HG02623 (cell line): ENCODE data around the gene NEURL1.
"Not testable (repeated sequence)": the region's sequence is repeated elsewhere in the genome, so short reads cannot be mapped to it uniquely, and the experiment has no call there.

Experiments used
- ATAC-seq: cut with Tn5 transposase; IDR thresholded peaks from one replicate; pipeline ENCODE4 v1.9.1; 2021; ENCODE audit warnings: moderate library complexity; ENCODE audit not compliant: unreplicated experiment

Gene NEURL1

DNA sequence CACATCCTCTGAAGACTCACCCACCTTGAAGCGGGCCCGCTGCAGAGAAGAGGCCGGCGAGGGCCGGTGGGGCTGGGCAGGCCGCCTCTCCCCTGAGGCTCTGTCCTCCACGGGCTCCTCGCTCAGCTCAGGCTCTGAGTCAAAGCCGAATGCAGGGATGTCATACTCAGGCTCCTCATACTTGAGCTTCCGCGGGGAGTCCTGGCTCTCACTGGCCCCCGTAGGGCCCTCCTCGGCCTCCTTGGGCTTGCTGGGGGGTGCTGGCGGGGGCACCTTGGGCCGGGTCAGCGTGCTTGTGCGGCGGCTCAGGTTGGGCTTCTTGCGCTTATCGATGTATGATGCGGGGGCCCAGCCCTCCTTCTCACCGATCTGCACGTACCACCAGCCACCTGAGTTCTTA is 109.9 kb downstream of the NEURL1 start:
- ATAC-seq, result no peak

DNA sequence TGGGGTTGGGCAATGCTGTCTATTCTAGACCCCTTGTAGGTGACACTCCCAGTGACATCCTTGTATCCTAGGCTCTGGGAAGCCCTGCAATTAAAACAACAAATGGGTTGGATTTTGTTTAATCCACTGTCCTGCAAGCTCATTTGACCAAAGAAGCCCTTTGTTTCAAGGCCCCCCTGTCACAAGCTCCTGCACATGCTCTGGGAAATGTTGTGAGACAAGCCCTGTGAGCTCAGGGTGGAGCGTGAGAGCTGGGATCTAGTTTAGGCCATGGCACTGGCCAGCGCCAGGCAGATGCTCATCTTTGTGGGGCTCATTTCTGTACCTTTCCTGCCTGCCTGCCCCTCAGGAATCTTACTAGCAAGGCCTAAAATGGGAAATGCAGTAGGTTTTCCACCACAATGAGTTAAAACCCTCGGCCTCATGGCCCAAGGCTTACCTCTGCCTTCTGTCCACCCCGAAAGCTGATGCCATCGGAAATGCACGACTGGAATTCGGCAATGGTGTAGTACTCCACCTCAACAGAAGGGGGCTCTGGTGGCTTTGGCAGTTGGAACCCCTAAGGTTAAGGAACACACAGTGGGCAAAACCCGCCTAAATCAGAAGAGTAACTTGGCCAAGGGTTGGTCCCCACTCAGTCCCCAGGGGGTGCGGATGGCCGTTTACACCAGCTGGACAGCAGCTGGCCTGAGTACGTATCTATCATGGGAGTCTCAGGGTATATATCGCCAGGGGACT is 112.0 kb downstream of the NEURL1 start:
- ATAC-seq, result no peak

DNA sequence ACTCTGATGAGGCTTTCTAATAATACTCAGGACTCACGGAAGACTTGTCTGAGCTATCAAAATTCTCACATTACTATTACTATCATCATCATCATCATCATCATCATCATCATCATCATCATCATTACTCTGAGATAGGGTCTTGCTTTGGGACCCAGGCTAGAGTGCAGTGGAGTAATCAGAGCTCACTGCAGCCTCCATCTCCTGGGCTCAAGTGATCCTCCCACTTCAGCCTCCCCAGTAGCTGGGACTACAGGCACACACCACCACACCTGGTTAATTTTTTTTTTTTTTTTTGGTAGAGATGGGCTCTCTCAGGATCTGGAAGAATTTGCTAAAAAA is 112.6 kb downstream of the NEURL1 start:
- ATAC-seq, result not testable (repeated sequence)

DNA sequence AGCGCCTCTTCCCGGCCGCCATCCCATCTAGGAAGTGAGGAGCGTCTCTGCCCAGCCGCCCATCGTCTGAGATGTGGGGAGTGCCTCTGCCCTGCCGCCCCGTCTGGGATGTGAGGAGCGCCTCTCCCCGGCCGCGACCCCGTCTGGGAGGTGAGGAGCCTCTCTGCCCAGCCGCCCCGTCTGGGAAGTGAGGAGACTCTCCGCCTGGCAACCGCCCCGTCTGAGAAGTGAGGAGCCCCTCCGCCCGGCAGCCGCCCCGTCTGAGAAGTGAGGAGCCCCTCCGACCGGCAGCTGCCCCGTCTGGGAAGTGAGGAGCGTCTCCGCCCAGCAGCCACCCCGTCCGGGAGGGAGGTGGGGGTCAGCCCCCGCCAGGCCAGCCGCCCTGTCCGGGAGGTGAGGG is 113.5 kb downstream of the NEURL1 start:
- not testable (repeated sequence) for ATAC-seq

DNA sequence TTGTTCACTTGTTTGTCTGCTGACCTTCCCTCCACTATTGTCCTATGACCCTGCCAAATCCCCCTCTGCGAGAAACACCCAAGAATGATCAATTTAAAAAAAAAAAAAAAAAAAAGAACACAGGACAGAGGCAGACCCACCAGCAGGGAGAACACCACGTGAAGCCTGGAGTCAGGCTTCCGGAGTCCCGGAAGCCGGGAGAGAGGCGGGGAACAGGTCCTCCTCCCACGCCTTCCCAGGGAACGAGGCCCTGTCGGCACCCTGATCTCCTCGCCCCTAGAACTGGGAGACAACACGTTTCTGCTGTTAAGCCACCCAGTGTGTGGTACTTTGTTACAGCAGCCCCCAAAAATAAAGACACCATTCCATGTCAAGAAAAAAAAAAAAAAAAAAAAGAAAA is 114.6 kb downstream of the NEURL1 start:
- ATAC-seq, result not testable (repeated sequence)

DNA sequence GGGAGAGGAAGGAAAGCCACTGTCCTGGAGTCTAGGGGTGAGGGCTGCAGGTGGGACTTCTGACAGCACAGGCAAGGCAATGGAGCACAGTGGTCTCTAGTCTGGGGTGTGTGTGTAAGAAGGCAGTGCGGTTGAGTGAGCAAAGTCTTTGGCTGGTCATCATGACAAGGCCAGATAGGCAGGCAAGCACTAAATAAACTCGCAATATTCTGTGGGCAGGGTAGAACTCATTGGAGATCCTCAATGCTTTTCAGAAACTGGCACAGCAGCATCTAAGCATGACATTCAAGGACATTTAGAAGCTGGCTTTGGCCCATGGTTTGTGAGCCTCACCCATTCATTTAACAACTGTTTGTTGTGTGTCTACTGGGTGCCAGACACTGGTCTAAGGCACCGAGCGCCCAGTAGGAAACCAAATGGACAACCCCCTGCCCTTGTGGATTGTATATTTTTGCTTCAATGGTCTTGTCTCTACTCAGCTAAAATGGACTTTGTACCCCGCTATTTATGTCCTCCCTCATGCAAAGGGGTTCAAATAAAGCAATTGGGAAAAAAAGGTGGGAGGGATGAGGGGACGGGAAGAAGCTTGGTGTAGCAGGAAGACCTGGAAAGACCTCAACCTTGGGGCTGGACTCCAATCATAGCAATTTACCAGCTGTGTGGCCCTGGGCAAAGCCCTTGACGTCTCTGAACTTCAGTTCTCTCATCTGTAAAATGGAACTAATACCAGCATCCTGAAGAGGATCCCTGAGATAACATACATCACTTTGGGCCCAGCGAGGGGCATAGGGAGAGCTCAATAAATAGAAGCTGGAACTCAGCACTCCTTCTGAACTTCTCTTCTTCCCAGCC is 116.0 kb downstream of the NEURL1 start:
- no peak for ATAC-seq

DNA sequence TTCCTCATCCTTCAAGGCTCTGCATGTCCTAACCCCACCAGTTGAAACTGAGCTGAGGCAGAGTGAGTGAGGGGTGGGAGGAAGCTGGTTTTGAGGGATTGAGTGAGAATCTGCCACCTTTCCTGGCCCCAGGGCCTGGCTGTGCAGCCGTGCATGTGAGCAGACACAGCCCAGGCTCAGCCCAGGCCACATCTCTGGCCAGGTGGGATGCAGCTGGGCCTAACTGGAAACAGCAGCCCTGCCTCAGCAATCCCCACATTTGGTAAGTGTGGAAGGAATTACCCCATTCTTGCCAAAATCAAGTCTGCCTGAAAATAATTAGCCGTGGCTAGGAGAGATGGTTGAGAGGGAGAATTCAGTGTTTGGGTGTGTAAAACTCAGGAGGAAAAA is 116.6 kb downstream of the NEURL1 start:
- ATAC-seq, result no peak

DNA sequence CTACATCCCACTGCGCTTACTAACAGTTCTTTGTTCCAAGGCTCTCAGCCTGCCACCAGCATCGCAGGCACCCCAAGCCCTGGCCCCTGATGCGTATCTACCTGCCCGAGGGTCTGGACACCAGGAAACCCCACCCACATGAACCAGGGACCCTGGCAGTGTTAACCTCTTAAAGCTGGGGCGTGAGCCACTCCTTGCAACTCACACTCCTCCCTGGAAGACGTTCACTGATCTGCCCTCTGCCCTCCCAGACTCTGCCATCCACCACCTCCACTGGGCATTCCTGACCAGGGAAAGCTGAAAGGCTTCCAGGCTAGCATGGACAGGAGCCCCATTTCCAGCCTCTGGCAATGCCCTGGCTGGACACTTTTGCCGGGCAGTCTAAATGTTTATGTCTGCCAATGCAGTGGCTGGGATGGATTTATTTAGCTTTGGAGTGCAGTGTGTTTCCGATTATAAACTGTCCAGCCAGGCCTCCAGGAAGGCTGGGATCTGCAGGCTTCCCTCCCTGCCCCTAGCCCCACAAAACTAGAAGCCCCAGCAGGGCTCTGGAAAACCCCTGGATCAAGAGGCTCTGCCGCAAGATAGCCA is 117.5 kb downstream of the NEURL1 start:
- ATAC-seq, result no peak

DNA sequence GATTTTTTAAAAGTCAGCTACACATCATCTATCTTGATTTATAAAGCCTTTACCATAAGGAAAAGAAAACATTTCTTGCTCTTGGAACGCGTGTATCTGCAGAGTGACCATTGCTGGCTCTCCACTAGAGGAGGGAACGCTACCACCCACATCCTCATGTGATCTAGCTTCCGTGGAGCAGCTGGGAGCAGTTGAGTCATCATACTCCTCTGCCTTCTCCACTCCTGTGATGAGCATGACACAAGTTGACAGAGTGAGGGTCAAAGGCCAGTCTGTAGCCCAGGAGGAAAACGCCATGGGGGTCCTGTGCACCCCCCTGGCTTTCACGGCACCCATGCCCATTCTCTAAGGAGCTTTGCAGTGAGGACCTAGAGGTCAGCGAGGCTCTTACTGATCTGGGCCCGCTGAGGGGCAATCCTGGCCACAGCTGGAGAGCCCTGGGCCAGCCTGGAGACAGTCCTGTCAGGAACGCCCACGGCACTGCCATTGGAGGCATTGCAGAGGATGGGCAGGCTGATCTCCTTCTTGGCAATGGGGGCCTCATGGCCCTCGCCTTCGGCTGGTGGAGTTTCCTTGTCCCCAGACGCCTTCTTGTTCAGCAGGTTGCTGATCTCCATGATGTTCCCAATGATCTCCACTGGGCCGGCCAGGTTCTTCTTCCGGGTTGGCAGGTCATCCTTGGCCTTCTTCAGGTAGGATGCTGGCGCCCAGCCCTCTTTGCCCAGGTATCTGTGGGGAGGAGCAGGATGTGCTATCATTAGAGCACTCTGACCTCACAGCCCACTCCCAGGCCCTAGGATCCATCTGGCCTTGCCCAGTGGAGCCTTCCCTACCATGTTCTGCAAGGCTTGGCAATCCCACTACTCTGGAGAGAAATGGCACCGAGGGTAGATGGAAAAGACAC is 119.2 kb downstream of the NEURL1 start:
- ATAC-seq, result no peak

DNA sequence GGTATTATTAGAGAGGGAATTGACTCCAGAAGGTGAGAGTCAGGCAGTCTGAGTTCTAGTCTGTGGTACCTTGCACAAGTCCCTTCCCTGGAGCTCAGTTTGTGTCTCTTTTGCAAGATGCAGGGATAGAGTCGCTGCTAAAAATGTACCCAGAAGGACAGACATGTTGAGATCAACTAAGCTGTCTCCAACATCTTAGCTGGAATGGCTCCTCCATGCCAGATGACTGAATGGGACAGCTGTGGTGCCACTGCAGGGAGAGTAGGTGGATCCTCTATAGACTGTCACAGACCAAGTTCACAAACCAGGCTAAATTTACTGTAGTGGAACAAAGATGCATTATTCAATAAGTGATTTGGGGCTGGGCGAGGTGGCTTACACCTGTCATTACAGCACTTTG is 120.1 kb downstream of the NEURL1 start:
- no peak for ATAC-seq

DNA sequence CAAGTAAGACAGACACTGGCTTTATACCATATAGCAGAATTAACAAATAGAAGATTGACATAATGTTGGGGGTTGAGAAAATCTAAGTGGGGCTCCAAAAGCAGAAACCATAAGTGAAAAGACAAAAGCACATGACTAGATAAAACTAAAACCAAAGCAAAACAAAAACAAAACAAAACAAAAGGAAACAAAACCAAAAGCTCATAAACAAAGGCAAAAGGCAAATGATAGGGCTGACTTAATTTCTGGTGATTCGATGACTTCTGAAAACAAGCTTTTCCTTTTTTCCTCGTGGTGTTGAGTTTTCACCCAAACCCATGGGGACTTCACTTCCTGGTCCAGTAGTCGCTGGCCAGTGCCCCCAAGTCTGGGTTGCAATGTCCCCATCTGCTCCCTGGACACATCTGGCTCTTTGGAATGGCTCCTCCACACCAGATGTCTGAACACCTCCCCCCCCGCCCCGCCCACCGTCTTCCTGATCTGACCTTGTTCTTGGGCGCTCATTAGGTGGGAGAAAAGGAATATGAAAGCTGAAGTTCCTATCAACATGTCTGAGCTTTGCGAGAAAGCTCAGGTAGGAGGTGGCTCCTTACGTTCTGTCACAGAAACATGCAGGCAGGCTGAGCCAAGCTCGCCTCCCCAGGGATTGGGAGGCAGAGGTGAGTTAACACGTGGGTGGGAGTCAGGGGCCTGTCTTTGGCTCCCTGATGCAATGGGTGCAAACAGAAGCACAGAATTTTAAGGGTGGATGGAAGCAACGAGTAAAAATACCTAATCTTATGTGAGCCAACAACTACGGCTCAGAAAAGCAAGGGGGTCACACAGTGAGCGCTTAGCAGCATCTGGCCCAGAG is 121.0 kb downstream of the NEURL1 start:
- no peak for ATAC-seq

DNA sequence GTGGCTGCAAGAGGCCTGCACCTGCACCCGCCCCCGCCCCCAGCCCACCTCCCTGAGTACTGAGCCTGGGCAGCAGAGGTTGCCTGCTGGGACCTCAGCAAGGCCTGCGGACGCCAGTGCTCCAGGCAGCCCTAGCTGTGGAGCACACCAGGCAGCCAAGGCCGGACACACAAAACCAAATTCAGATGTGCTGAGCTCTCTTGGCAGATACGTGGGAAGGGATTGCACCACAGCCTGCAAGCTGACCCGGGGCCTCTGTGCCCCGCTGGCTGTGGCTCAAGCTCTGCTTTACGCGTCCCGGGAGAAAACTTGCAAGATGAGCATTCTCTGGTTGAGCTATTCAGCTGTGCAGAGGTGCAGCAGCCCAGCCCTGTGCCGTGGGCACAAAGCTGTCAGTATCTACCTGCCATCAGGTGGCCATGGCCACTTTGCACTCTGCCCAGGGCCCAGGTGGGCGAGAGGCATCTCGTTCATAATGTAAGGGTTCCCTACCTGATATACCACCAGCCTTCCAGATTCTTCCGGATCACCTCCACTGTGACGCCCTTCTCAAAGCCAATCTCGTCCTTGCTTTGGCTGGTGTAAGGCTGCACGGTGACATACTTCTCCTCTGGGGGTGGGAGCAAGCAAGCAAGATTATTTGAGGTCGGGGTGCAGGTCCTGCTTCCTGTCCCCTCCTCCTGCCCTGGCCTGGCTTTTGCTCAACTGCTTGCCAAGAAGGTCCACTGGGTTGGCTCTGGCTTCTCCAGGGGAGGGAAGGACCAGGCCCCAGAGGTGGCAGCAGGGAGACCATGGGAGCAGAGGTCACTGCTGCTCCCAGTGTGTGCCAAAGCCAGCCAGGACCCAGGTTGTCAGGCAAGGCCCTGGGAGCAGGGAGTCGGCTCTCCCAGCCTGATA is 123.4 kb downstream of the NEURL1 start:
- no peak for ATAC-seq

DNA sequence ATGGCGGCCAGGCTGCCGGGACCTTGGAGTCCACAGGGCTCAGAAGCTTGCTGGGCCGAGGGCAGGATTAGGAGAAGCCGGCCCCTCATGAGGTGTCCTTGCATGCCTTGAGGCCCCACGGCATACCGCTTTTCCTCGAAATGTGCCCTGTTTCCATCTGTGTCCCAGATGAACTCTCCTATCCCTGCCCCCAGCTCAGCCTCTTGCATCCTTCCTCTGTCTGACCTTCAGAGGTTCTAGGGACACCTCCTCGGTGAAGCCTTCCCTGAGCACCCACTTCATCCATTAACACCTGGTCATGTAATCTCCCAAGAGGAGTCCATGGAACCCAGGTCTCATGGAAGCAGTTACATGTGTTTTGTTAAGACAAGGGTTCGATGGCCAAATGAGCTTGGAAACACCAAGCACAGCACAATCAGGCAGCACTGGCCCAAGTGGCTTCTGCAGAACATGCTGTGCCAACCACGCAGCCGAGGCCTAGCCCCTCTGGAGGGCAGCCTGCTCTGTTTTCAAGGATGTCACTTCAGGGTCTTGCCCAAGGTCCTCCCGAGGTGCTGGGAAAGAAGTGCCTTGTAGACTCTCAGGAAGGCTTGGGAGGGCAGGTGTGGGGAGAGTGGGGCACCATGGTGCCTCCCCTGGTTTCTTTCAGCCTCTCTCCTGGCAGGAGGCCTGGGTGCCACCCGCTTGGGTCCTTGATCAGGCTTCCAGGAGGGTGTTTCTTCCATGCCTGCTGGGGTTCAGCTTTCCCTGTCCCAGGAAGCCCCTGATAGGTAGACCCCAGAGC is 124.3 kb downstream of the NEURL1 start:
- ATAC-seq, result no peak

DNA sequence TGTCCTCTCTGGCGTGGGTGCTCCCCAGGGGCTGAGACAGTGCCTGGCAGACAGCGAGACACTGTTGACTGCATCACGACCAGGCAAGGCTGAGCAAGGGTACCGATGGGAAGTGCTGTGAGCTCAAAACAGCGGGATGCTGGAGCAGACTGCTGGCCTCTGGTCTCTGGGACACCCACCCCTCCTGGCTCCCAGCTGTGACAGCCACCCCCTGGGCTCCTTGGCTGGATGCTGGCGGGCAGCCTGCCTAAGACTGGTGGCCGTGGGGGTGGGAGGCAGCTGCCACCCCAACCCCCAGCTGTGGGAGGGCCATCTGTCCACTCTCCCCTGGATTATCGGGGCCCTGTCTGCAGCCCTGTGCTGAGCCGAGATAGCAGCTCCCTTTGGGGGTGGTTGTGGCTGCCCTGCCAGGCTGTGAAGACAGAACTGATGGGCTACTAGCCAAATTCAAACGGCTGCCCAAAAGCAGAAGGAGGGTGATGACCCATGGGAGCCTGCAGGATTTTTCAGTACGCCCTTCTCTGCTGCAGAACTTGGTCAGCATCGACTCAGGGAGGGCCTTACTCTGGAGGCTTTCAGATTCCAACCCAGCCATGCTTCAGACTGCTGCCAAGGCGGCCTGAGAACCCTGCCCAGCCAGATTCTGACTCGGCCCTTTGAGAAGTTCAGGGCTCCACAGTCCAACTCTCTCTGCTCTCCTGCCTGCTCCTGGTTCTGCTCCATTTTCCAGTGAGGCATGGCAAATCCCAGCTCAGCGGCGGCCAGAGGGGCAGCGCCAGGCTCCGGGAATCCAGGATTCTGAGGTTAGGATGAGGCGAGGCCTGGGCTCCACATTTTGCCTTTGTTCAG is 125.3 kb downstream of the NEURL1 start:
- no peak for ATAC-seq

DNA sequence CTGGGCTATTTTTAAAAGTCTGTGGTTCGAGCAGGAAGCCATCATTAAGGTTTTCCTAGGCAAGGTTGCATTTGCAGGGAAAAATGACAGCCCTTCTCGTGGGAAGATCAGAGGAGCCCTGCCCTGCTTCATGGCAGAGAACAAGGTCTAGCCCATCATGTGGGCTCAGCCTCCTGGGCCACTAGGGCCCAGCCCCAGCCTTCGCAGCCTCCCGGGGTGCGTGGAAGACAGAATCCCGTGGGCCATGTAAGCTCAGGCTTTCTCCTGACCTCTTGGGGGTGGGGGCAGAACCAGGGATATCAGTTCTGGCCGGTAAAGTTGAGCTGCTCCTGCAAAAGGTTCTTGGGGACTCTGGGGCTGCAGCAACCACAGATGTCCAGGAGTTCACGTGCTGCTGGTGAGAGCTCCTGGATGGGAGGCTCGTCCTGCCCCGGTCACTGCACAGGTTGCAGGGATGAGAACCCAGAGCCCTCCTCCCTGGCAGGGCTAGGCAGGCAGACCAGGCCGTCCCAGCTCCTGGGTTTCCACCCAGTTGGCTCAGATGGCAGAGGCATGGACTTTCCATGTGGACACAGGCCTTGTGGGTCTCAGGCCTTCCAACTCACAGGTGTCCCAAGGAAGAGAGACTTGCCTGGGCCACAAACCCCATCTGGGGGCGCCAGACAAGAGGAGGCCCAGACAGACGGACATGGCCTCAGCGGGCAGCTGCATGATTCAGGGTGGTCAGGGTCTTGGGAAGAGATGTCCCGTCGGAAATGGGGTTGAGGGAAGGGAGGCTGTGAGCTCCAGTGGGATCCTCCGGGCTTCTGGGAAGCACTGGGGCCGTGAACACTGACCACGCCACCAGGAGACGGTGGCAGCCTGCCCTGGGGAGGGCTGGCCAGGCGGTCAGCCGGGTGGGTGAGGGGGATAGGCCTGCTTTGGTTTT is 126.2 kb downstream of the NEURL1 start:
- no peak for ATAC-seq

DNA sequence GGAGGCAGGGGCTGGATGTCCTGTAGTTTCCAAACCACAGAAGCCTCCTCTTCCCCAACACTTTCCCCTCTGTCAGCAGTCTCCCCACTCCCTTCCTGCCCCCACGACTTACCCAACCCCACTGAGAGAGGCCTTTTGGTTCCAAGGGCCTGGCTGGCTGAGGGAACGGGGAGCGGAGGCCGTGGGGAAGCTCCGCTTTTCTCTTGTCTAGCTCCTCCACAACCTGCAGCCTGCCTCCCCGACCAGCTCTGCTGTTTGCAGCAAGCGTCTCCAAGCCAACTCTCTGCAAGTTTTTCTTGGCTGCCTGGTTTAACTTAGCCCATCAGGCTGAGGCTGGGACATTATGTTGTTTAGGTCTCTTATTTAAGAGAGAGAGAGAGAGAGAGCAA is 126.8 kb downstream of the NEURL1 start:
- ATAC-seq, result no peak
